HG03060 (cell line): ENCODE measurements around the gene TNS3.

Experiments used
- ATAC-seq: cut with Tn5 transposase; IDR thresholded peaks from one replicate; pipeline ENCODE4 v1.9.1; 2021; ENCODE audit warnings: low read depth, moderate number of reproducible peaks; ENCODE audit not compliant: unreplicated experiment

The TNS3 gene

DNA sequence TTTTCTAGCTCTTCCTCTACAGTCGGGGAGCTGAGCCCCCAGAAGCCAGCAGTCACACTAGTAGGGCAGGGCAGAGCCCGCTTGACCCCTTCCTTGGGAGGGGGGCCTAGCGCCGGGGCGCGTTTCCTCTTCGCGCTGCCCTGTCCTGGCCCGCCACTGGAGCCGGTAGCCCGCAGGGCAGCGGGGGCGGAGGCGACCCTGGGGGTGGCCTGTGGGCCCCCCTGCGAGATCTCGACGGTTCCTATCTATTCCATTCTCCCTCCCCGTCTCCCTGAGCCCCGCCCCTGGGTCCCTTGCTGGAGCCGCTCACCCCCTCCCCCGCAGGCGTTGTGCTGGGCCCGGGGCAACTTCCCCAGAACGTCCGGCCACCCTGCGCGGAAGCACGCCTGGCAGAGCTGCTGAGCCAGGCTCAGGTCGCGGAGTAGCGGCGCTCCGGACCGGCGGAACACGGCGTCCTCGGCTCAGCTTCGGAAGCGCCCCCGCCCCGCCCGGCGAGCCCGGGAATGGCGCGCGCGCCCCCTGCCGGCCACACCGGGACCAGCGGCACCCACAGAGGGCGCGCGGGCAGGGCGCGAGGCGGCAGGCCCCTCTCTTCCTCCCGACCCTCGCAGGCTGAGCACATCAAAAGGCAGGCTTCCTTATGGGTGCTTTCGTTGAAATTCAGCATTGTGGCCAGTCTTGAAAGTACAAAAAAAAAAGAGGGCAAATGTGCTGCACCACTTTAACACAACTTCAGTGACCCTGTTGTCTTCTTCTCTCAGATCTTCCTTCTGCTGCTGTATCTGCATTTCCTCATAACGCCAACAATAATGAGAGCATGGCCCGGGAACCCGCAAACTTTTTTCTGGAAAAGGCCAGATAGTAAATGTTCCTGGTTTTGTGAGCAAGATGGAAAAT, 327.6 kb downstream of the TNS3 start:
- ATAC-seq: no peak

DNA sequence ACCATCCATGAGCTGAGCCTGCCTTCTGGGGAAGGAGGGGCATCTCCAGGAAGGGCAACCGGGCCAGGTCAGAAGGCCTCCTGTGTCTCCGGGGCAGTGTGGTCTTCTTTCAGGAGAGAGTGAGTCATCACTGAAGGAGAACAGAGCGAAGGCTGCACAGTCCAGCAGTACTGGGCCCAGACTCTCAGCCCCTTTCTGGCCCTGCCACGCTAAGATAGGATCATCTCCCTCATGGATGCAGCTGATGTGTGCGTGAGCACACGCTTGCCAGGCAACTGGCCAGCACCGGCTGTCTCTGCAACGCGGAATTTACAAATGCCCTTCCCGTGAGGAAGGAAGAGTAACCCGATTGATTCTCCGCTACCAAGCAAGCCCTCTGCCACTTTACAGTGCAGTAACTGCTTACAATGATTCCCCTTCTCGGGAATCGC, 328.2 kb downstream of the TNS3 start:
- no peak for ATAC-seq

DNA sequence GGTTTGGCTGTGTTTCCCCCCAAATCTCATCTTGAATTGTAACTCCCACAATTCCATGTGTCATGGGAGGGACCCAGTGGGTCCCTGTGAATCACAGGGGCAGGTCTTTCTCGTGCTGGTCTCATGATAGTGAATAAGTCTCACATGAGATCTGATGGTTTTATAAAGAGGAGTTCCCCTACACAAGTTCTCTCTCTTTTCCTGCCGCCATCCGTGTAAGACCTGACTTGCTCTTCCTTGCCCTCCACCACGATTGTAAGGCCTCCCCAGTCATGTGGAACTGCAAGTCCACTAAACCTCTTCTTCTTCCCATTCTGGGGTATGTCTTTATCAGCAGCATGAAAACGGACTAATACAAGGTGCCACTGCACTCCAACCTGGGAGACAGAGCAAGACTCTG, 329.2 kb downstream of the TNS3 start:
- no peak for ATAC-seq

DNA sequence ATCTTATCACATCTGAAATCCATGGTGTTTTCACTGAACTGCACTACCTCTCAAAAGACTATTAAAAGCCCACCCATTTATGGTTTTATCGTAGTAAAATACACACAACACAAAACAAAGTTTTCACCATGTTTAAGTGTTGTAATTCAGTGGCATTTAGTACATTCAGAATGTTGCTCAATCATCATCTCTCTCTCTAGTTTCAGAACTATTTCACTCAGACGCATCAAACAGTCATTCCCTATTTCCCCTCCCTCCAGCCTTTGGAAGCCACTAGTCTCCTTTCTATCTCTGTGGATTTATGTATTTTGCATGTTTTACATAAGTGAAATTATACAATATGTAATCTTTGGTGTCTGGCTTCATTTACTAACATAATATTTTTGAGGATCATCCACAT, 332.6 kb downstream of the TNS3 start:
- no peak for ATAC-seq

DNA sequence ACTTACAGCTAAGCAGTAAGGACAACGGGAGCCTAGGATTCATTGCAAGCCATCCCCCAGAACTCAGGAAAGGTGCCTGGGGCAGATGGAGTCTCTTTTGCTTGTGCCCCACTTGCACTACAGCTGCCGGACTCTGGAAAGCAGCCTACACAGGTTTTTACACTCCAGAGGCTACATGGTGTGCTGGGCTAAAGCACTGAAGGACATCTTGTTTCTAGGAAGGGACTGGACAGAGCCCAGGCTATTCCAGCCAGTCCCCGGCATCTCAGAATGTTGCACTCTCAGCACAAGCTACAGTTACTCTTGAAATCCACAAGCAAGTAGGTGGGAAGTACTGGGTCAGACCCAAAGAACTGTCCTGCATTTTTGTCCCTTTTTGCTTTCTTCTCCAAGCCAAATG, 333.1 kb downstream of the TNS3 start:
- ATAC-seq: no peak

DNA sequence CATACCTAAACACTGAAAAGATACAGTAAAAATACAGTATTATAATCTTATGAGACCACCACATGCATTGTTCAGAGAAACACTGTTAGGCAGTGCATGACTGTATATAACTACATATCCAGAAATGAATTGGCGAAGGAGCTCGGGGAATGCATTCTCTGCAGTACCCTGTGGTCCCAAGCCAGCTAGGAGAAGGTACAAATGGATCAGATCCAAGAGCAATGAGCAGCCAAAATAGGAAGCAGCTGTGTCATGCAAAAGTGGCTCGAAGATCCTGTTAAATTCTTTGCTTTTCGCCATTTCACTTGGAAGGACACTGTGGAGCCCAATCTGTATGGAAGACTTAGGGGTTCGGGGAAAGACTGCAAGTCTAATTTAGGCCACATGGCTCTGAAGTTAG, 334.8 kb downstream of the TNS3 start:
- ATAC-seq: no peak

DNA sequence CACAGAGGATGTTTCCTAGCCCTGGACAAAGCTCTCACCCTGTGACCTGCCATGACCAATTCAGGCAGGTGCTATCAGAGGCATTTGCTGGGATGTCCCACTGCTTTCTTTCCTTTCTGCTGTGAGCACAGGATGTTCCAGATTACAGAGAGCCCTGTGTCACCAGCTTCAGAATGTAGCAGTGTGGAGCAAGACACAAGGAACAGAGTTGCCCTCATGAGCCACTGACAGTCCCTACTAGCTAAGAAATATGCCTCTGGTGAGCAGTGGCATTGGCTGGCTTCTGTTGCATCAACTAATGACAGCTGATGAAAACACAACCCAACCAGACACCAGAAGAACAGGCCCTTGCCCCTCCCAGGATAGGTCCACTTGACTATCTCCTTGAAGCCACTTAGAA, 337.2 kb downstream of the TNS3 start:
- no peak for ATAC-seq

DNA sequence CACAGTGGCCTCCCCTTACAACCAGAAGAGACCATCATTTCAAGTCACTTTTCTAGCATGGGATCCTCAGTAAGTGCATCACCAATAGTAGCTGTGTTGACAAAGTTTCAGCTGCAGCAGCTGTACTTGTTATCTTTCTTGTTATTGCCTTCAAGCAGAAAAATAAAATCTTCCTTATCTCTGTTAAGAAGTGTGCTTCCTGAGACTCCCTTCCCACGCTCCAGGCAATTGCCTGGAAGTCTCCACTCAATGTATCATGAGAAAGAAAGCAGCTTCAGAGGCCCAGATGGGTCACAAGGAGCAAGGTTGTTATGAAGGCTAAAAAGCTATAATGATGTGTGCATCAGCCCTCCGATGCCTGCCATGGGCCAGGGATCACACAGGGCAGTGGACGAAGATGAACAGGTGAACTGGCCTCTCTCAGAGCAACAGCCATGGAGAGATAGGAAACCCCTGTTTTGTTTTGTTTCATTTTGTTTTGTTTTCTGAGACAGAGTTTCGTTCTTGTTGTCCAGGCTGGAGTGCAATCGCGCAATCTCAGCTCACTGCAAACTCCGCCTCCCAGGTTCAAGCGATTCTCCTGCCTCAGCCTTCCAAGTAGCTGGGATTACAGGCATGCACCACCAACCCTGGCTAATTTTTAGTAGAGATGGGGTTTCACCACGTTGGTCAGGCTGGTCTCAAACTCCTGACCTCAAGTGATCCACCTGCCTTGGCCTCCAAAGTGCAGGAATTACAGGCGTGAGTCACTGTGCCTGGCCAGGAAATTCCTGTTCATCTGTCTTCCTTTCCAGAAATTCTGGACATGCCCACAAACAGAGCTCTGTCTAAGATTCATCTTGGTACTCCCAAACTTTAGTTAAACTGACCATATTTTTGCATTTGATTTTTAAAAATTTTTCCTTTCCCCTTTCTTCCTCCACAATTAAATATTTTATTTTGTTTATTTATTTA, 340.5 kb downstream of the TNS3 start:
- no peak for ATAC-seq

DNA sequence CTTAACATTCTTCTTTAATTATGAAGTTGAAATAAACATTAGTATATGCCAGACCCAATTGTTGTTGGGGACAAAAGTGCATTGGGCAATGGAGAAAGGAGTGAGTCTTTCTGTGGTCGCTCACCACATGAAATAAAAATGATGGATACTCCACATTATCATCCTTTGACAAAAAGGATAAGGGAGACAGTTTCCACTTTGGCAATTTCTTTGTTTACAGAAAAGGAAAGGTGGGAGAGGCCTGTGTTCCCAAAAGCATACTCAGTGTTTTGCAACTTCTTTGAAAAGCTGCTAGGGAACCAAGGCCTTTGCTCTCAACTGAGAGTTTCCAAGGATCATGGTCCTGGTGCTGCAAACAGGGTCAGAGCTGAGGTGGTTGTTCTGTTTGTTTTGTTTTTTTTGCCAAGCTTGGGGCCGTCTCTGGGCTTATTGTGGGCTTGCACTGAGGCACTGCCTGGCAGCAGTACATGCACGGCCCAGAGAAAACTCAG, 341.9 kb downstream of the TNS3 start:
- ATAC-seq: no peak

DNA sequence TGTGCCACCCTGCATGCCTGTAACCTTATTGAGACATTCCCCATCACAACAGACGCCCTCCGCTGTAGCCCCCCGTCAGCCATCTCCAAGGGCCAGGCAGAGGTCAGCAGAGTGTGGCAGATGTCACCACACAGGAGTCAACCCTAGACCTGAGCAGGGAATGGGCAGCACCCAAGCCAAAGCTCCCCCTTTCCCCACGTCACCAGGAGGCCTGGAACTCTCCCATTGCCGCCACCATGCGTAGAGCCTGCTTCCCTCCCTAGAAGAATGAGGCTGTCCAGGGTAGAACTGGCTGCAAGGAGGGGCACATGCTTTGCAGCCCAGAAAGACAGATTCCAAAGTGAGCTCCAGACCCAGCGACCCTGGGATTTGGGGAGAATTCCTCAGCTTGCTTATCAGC, 342.9 kb downstream of the TNS3 start:
- ATAC-seq: no peak

DNA sequence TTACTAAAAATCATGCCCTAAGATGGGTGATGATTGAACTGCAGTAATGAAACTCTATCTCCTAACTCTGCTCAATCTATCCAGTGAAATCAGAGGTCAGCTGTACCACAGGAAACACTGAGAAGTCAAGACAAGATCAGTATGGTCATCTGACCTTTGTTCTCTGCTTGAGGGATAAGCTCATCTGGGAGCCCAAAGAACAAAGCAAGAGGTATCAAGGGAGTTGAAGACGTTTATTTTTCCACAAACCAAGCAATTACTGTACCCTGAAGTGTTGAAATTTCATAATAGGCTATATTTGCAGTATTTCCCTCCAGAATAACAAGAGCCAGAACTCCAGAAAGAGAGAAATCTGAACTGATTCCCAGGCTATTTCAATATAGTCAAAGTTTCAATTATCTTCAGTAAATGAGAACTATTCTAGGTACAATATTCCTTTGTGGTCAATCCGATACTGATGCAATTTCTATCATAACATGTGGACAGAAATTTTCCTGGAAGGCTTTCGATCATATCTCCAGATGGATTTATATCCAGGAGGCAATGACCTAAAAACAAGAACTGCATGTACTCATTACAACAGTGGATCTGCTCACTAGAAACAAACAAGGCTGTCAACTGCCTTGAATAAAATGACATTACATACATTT, 345.3 kb downstream of the TNS3 start:
- ATAC-seq: no peak

DNA sequence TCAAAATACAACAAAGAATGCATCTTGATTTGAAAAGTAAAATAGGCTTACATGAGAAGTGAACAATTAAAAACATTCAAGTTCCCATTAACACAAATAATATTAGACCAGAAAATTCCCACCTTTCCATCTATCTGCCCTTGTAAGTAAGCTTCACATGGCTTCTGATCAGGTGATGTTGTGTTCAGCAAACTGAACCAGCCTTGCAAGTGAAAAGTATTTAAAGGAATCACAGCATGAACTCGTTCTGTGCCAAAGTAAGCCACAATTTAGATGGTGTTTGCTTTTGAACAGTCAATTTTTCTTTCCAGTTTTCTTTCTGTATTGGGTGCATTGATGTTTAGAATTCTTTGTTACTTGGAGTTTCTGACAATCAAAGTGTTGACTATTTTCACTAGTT, 347.9 kb downstream of the TNS3 start:
- no peak for ATAC-seq

DNA sequence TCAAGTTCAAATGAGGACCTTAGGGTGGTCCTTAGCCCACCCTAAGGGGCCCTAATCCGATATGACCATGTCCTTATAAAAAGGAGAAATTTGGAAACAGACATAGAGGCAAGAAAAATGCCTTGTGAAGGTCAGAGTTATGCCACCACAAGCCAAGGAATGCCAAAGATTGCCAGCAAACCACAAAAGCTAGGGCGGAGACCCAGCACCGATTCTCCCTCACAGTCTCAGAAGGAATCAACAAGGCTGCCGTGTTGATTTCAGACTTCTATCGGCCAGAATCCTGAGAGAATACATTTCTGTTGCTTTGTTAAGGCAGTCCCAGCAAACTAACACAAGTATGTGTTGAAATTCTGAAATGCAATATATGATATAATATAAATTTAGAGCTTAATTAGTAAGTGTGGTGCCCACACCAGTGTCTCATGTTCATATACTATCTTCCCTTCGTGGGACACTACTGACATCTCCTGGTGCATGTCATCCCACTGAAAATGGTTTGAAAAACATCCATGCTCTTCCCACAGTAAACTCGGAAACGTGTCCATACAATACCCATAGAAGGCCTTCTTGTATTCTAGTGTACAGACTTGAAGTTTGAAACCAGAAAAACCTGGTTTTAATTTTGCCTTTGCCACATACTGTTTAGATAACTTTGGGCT, 349.0 kb downstream of the TNS3 start:
- ATAC-seq: no peak

DNA sequence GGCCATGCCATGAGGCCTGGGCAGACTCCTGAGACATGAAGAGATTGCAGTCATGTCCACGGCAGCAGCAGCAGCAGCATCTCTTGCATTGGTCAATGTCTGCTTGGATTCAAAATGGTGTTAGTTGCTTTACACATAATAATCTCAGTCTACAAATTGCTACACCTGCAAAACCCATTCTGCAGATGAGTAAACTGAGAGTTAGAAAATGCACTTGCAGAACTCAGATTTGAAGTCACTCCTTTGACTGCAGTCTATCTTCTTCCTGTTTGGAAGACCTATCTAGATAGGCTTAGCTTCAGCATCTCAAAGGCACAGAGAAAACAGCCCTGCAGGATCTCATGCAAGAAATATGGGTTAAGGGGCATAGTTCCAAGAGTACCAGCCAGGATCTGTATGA, 350.3 kb downstream of the TNS3 start:
- ATAC-seq: no peak

DNA sequence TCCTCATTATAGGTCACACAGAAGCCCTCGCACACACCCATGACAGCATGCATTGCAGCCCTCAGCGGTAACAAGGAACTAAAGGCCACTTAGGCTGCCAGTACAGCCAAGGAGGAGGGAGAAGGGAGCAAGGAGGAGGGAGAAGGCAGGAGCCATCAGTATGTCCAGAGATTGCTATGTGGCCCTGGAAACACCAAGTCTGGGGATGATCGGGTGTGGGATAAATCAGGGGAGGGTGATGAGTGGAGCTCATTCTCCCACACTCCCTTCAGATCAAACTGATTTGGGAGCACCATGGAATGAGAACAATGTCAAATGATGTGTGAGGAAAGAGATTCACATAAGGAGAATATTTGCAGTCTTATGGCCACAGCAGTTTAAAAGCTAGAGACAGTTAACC, 350.9 kb downstream of the TNS3 start:
- ATAC-seq: no peak

DNA sequence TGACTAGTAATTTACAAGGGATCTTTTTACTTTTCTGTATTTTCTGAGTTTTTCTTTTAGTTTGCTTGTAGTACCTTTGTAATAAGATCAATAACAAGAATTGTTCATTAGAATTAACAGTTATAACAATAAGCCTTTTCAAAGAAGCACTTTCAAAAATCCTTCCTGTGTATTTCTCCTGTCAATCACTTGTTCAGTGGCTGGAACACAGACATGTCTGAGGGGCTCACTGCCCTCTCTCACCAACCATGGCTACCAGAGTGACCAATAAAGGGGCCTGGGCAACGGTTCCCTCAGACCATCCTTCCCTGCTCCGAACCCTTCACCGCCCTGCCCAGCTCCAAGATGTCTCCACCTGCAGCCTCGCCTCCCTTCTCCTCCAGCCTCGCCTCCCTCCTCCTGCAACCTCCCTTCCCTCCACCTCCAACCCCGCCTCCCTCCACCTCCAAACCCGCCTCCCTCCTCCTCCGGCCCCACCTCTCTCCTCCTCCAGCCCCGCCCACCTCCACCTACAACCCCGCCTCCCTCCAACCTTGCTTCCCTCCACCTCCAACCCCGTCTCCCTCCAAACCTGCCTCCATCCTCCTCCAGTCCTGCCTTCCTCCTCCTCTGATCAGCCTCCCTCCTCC, 353.4 kb downstream of the TNS3 start:
- no peak for ATAC-seq

DNA sequence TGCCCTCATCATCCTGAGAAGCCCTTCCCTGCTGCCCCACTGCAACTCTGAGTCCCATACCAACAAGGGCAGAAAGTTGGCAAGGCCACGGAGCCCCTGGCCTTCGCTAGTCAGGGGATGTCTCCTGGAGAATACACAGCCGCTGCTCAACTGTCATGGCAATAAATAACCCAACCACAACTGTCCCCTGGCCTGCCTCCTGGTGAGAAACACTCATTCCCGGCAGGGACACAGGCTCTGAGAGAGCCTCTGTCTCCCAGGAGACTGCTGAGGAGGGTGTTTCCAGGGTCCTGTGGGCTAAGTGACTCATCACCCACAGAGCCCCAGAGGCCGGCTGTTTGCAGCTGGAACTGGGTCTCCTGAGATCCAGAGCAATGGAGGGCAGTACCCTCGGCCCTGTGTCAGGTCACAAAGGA, 354.1 kb downstream of the TNS3 start:
- peak; percentile 60 for ATAC-seq

DNA sequence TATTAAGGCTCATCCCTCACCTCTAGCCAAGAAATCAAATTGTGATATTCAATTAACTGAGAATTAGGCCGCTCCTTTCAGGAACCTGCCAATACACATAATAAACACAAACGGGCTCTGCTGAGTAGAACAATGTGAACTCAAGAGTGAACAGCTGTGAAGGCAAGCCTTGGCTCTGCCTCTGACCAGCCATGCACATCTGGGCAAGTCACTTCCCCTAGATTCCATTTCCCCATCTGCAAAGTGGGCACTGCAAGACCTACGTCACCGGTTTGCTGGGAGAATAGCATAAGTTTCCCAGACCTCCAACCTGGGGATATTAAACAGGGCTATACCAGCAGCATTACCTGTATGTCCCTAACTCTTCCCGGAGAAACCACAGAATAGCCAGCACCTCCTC, 355.2 kb downstream of the TNS3 start:
- ATAC-seq: no peak

DNA sequence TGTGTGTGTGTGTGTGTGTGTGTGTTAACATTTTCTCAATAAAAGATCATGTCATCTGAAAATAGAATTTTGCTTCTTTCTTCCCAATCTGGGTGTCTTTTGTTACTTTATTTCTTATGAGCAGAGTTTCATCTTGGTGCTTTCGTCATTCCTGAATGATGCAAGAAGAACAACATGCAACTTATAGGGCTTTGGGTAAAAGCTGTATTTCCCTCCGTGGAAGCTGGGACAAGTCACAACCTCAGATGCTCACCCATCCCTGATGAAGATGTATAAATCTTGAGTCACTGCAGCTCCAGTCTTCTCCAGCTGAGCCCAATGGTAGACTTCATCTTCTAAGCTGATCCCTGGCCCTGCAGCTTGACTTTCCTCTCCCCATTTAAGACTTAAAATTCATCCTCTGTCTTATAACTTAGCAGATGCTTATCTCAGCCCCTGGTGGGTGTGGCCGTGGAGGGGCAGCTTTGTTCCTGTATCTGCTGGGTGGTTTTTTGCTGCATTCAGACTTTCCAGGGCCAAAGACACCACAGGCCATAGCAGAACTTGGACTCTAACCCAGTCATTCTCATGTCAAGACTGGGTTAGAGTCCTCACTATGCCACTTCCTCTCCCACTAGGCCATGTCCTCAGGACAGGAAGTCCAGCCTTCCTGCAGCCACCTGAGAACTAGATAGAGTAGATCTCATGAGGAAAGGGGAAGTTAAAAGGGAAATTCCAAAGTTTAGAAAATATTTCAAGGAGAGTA, 356.4 kb downstream of the TNS3 start:
- no peak for ATAC-seq
